HG03175 (cell line): ENCODE results near the gene CAMKK2.
"Not testable (repeated sequence)": the region's sequence is repeated elsewhere in the genome, so short reads cannot be mapped to it uniquely, and the experiment has no call there.

Experiments used
- ATAC-seq: cut with Tn5 transposase; IDR thresholded peaks from one replicate; pipeline ENCODE4 v1.9.1; 2021; ENCODE audit warnings: mild to moderate bottlenecking, moderate library complexity; ENCODE audit not compliant: unreplicated experiment

Gene CAMKK2

GRCh38 chr12:121296618-121297434 lies at the start of gene CAMKK2:
Gene CAMKK2, minus strand, starts transcription at chr12:121296709. Its CDS starts 22,183 bp downstream, at chr12:121274526.
- peak; percentile 74 for ATAC-seq

GRCh38 chr12:121345151-121345815 lies 48.8 kb upstream of the CAMKK2 start:
- no peak for ATAC-seq

GRCh38 chr12:121344506-121344905 lies 48.0 kb upstream of the CAMKK2 start:
- ATAC-seq, result no peak

GRCh38 chr12:121337416-121337815 lies 40.9 kb upstream of the CAMKK2 start:
- ATAC-seq, result no peak

GRCh38 chr12:121334513-121335343 lies 38.2 kb upstream of the CAMKK2 start:
- ATAC-seq, result no peak

- no peak for ATAC-seq
Measured at GRCh38 chr12:121333747-121334146, 37.2 kb upstream of the CAMKK2 start.

- no peak for ATAC-seq
Measured at GRCh38 chr12:121331248-121331647, 34.7 kb upstream of the CAMKK2 start.

- ATAC-seq, result no peak
Measured at GRCh38 chr12:121330692-121331091, 34.2 kb upstream of the CAMKK2 start.

- no peak for ATAC-seq
Measured at GRCh38 chr12:121330195-121330594, 33.7 kb upstream of the CAMKK2 start.

GRCh38 chr12:121328620-121329019 lies 32.1 kb upstream of the CAMKK2 start:
- no peak for ATAC-seq

- no peak for ATAC-seq
Measured at GRCh38 chr12:121326996-121327674, 30.6 kb upstream of the CAMKK2 start.

- no peak for ATAC-seq
Measured at GRCh38 chr12:121325922-121326396, 29.4 kb upstream of the CAMKK2 start.

GRCh38 chr12:121323908-121324307 lies 27.4 kb upstream of the CAMKK2 start:
- no peak for ATAC-seq

GRCh38 chr12:121318121-121318520 lies 21.6 kb upstream of the CAMKK2 start:
- ATAC-seq, result no peak

- ATAC-seq, result no peak
Measured at GRCh38 chr12:121314431-121314830, 17.9 kb upstream of the CAMKK2 start.

GRCh38 chr12:121310231-121310630 lies 13.7 kb upstream of the CAMKK2 start:
- not testable (repeated sequence) for ATAC-seq

- ATAC-seq, result not testable (repeated sequence)
Measured at GRCh38 chr12:121307397-121307796, 10.9 kb upstream of the CAMKK2 start.

- no peak for ATAC-seq
Measured at GRCh38 chr12:121304306-121304705, 7.8 kb upstream of the CAMKK2 start.

- no peak for ATAC-seq
Measured at GRCh38 chr12:121301876-121302275, 5.4 kb upstream of the CAMKK2 start.

GRCh38 chr12:121300083-121300819 lies 3.7 kb upstream of the CAMKK2 start:
- no peak for ATAC-seq
